ENCODE data around the gene FAM83F.
"Not testable (repeated sequence)": the region's sequence is repeated elsewhere in the genome, so short reads cannot be mapped to it uniquely, and the experiment has no call there.

FAM83F gene

DNA sequence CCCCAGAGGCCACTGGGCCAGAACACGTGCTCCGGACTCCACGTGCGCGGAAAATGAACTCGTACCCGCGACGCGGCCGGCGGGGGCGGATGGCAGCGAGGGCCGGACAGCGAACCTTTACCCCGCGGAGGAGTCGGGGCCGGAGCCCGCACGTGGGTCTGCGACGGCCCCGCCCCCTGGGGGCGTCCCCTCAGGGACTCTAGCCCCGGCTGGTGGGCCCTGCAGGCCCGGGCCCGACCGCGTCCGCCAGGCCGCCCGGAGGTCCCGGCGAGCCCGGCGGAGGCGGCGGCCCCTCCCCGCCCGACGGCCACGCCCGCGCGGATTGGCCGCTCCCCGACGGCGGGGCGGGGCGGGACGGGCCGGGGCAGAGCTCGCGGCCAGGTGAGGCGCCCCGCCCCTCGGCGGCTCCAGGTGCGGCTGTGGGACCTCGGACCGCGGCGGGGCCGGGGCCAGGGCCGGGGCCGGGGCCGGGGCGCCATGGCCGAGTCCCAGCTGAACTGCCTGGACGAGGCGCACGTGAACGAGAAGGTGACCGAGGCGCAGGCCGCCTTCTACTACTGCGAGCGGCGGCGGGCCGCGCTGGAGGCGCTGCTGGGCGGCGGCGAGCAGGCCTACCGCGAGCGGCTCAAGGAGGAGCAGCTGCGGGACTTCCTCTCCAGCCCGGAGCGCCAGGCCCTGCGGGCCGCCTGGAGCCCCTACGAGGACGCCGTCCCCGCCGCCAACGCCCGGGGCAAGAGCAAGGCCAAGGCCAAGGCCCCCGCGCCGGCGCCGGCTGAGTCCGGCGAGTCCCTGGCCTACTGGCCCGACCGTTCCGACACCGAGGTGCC lies at the start of gene FAM83F:
Gene FAM83F (plus strand): TSS at position 389 of the 827 bp plus-strand sequence. CDS start 89 bp downstream, at position 478.
- peak in 1 of 2 donors; percentile 18 for DNase-seq (ENCODE audit: low read depth in 2 of 2)

GRCh38 chr22:39946126-39946502 lies 48.6 kb upstream of the FAM83F start:
- no peak for DNase-seq (ENCODE audit: low read depth in 2 of 2)

GRCh38 chr22:39946503-39947219 lies 48.1 kb upstream of the FAM83F start:
- no peak for DNase-seq (ENCODE audit: low read depth in 2 of 2)

DNA sequence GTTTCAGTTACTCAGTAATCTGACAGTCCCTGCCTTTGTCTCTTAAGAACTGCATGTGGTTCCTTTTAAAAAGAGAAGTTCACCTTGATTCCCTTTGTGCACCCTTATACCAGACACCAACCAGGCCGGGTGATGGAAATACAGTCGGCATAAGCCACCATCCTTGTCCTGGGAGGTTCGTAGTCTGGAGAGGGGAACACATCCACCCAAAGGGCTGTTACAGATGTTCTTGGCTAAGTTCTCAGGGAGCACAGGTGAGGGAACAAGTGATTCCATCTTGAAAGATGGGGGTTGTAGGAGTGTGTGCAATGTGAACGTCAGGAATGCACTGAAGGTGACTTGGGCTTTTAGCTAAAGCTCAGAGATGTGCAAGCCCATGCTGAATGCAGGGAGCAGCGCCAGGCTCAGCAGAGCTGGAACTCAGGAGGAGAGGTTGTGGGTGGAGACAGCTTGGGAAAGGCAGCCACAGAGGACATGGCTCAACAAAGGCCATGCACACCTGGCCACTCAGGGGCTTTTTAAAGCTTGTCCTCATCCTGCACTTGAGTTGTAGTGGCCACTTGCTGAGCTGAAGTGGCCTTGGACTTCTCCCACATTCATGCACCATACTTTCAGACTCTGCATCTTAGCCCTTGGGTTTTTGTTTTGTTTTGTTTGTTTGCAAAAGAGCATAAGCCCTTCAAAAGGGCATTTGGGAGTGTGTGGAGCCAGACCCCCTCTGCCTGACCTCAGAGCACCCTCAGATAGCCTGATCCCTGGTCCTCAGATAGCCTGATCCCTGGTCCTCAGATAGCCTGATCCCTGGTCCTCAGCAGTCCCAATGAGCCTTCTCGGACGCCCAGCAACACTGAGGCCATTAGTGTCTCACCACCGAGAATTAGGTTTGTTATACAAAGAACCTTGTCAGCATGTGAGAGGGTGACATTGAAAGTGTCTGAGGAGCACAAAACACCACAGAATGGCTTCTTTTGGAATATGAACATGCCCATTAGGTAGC lies 47.2 kb upstream of the FAM83F start:
- no peak for DNase-seq (ENCODE audit: low read depth in 2 of 2)

- no peak for DNase-seq (ENCODE audit: low read depth in 2 of 2)
These were observed 44.6 kb upstream of the FAM83F start for GRCh38 chr22:39949964-39950737.

DNA sequence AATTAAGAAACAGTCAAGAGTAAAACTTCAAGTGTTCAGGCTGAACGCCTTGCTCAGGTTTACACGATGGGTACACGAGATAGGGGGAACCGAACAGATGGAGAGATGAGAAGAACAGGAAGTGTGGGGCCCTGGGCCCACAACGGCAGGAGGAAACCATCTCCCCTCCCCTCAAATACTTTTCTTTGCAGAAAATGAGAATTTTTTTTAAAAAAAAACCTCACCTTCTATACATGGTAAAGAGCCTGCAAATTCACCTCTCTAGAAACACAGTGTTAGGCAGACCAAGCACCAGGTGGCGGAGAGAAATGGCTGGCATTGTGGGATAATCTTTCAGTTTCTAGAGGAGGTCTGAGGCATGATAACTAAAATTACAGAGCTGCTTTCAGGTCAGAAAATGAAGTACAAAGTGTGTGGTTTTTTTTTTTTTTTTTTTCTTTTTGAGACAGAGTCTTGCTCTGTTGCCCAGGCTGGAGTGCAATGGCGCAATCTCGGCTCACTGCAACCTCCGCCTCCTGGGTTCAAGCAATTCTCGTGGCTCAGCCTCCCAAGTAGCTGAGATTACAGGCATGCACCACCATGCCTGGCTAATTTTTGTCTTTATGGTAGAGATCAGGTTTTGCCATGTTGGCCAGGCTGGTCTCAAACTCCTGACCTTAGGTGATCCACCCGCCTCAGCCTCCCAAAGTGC lies 43.0 kb upstream of the FAM83F start:
- not testable (repeated sequence) for DNase-seq (ENCODE audit: low read depth in 2 of 2)

DNA sequence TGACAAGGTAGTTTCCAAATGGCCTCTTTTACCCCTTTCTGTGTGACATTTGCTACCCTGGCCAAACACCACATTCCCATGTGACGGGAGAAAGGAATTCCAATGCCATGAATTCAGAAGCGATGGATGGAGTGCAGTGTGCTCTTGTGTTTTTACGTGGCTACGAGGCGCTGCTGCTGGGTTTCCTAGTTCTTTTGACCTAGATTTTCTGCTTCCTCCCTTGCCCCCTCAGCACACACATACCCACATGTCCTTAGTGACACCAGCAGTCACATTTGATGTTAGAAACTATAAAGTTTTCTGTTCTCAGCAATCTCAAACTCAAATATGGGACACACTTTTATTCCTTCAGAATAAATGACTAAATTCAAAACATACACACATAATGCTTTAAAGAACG lies 42.4 kb upstream of the FAM83F start:
- DNase-seq (ENCODE audit: low read depth in 2 of 2): no peak

GRCh38 chr22:39953101-39953500 lies 41.7 kb upstream of the FAM83F start:
- DNase-seq (ENCODE audit: low read depth in 2 of 2): no peak

DNA sequence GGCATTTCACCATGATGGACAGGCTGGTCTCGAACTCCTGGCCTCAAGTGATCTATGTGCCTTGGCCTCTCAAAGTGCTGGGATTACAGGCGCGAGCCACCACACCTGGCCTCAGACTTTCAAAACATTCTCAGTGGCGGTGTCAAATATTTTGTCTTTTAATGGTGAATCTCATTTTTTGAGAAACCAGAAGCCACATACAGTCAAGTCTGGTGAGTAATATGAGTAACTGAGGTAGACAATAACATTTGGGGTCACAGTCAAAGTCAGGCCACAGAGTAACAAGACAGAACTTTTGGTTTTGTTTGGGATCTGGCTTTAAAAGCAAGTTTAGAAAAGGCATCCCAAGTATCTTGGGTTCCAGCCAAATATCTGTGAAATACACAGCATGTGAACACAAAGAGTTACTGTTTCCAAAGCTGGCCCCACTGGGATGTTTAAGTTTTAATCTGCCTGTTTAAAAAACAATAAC lies 40.1 kb upstream of the FAM83F start:
- no peak for DNase-seq (ENCODE audit: low read depth in 2 of 2)

GRCh38 chr22:39955675-39956074 lies 39.1 kb upstream of the FAM83F start:
- no peak for DNase-seq (ENCODE audit: low read depth in 2 of 2)

DNA sequence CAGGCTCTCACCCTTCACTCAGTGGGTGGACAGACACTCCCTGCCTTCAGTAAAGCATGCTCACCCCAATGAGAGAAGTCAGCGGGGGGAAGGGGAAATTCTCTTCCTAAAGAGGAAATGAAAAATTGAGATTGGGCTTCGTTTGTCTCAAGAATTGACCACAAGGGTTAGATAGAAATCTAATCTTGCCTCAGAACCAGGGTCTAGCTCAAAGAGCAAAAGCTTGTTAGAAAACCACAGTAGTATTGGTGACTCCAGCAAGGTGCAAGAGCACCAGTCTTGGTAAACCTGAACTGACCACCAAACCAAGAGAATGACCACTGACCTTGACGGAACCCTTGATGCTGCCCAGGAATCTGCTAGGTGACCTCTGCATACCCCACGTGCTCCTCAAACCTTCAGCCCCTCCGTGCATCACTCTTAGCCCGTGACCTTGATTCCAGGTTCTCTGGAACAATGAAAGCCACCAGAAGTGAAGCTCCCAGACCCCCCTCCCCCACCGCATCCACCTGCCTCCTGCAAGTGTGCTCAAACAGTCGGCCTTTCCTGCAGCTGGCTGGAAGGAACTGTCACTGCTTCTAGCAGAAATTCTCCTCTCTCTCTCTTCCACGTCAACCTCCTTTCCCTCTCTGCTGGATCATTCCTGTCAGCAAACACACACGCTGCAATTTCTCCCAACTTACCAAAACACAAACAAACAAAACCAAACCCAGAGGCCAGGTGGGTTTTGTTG lies 37.7 kb upstream of the FAM83F start:
- DNase-seq (ENCODE audit: low read depth in 2 of 2): no peak

DNA sequence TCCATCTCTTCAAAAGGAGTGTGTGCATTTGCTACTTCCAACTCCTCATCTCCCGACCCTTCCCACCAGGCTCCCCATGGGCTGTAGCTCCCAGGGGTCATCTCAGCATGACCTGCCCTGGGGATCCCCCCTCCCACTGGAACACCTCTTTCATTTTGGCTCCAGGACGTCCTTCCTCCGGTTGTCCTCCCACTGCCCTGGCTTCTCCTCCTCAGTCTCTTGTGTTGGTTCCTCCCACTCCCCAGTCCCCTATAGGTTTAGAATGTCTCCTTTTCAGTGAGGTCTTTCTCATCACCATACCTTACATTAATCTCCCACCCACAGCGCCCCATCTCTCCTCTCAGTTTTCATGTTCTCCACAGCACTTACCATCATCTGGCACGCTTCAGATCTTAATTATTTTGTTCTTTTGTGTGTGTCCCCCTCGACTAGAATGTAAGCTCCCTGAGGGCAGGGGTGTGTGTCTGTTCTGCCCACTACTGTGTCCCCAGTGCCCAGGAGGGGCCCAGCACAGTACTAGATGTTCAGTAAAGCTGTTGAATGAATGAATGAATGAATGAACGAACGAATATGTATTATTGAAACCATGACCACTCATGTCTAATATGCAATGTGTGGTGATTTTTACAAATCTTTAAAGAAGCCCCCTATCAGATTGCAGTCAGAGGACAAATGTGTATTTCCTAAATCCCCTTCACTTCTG lies 36.6 kb upstream of the FAM83F start:
- DNase-seq (ENCODE audit: low read depth in 2 of 2): no peak

GRCh38 chr22:39958949-39959639 lies 35.7 kb upstream of the FAM83F start:
- no peak for DNase-seq (ENCODE audit: low read depth in 2 of 2)

DNA sequence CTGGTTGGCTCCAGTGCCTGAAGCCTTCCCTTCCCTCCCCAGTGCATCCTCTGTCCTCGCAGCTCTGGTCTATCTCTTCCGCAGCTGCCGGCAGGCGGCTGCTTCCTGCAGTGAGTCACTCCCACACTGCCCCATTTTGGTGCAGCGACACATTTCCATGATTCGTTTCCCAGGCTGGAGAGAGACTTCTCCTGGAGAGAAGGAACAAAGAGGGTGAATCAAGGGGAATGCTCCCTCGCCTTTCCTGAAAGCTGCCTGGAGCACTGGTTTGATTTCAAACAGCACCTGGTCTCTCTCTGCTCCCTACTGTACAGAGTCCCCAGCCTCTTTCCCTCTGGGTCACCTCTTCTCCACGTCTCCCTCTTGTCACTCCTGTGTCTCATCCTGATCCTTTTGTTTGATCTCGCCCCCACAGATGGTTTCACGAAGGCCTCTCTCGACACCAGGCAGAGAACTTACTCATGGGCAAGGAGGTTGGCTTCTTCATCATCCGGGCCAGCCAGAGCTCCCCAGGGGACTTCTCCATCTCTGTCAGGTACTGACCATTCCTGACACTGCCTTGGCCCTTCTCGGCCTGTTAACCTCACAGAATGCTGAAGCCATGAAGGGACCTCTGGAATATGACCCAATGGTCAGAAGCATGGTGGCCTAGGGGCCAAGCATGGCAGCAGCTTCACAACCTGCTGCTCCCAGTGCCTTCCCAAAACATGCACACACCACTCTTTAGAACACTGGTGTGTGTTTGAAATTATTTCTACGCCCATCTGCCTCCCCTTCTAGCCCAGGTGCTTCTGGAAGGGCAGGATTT lies 34.9 kb upstream of the FAM83F start, which contains the start of gene TMA7B:
Gene TMA7B (plus strand): TSS at position 758 of the 808 bp plus-strand sequence. CDS start 3,978 bp downstream, outside the sequence.
- no peak for DNase-seq (ENCODE audit: low read depth in 2 of 2)

- DNase-seq (ENCODE audit: low read depth in 2 of 2): peak; percentile 66 to 71
These were observed 33.7 kb upstream of the FAM83F start for GRCh38 chr22:39960791-39961746.

DNA sequence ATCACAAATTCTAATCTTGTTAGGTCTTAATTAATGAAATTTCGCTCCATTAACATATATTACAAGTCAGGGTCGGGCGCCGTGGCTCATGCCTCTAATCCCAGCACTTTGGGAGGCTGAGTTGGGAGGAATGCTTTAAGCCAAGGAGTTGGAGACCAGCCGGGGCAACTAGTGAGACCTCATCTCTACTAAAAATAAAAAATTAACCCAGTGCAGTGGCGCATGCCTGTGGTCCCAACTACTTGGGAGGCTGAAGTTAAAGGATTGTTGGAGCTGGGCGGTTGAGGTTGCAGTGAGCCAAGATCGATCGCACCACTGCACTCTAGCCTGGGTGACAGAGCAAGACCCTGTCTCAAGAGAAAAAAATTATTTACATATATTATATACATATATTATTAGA lies 32.7 kb upstream of the FAM83F start:
- DNase-seq (ENCODE audit: low read depth in 2 of 2): no peak

Measured in stimulated activated CD8-positive, alpha-beta memory T cell treated with anti-CD3 and anti-CD28 coated beads, Interleukin-7, amount 100 ng/mL, for 4 hours (primary cell).